ENCODE results near the gene TMEM168. TPM values are rescaled to one million over a fixed set of nuclear protein-coding genes. Genes with fewer than 3 reads are reported as not detected.

The TMEM168 gene
- total and polyA plus RNA-seq, 4 experiments from 2014 or later = 3.7 to 31.9 (median 15.9) TPM

GRCh38 chr7:112781558-112781957, 8.6 kb downstream of the TMEM168 start:
- ChIA-PET POLR2A (ENCODE audit: partially characterized antibody) (no interaction called here), CTCF (ENCODE audit: partially characterized antibody) (no interaction called here)
- no peaks in the 10 kb centered on the region for H3K36me3 ChIP-seq (ENCODE audit: insufficient read depth, low read length)
- Mint-ChIP-seq H3K4me3 (no peak overlapping the region), H3K27ac (no peak overlapping the region), H3K9me3 (no peaks in the 10 kb centered on the region), H3K4me1 (peaks cover 19 to 39% (median 28%) of the 10 kb centered on the region in 4 donors), H3K36me3 (peaks cover 54 to 58% of the 10 kb centered on the region in 2 donors), H3K27me3 (no peaks in the 10 kb centered on the region)
- H3K9me3 ChIP-seq (ENCODE audit: control insufficient read depth in 1 of 2, low read length in 2 of 2) = no peaks in the 10 kb centered on the region
- H3K4me3 ChIP-seq (ENCODE audit: low read length in 2 of 2) = no peak overlapping the region
- DNase-seq = no peak
- H3K27ac ChIP-seq (ENCODE audit: low read depth, low read length) = no peak overlapping the region
- intact Hi-C loops (cut with micrococcal nuclease) = no loop called here
- no peaks in the 10 kb centered on the region for H3K27me3 ChIP-seq (ENCODE audit: insufficient read depth, low read length)
- H3K4me1 ChIP-seq (ENCODE audit: insufficient read depth, low read length) = no peaks in the 10 kb centered on the region

- Histone ChIP-seq H3K27me3 (ENCODE audit: insufficient read depth, low read length) (no peaks in the 10 kb centered on the region), H3K27ac (ENCODE audit: low read depth, low read length) (no peak overlapping the region), H3K9me3 (ENCODE audit: control insufficient read depth in 1 of 2, low read length in 2 of 2) (no peaks in the 10 kb centered on the region), H3K4me1 (ENCODE audit: insufficient read depth, low read length) (no peaks in the 10 kb centered on the region), H3K36me3 (ENCODE audit: insufficient read depth, low read length) (no peaks in the 10 kb centered on the region), H3K4me3 (ENCODE audit: low read length in 2 of 2) (no peak overlapping the region)
- Mint-ChIP-seq H3K27ac (no peak overlapping the region), H3K9me3 (no peaks in the 10 kb centered on the region), H3K27me3 (no peaks in the 10 kb centered on the region), H3K4me1 (peaks cover 19 to 36% (median 25%) of the 10 kb centered on the region in 4 donors), H3K36me3 (peaks cover 54 to 58% of the 10 kb centered on the region in 2 donors), H3K4me3 (no peak overlapping the region)
- no peak for DNase-seq
- intact Hi-C loops (cut with micrococcal nuclease) = no loop called here
- CTCF ChIA-PET (ENCODE audit: partially characterized antibody) = no interaction called here
- POLR2A ChIA-PET (ENCODE audit: partially characterized antibody) = no interaction called here
Observed at GRCh38 chr7:112781110-112781509, 9.1 kb downstream of the TMEM168 start.

- ChIA-PET CTCF (ENCODE audit: partially characterized antibody) (no interaction called here), POLR2A (ENCODE audit: partially characterized antibody) (interaction anchor here (1.3 kb wide), 1 partner anchor 10 kb away, joined by 4 read pairs; the partner anchor contains the start of gene TMEM168)
- Mint-ChIP-seq H3K4me3 (no peak overlapping the region), H3K4me1 (peaks cover 16 to 34% (median 22%) of the 10 kb centered on the region in 4 donors), H3K27ac (no peak overlapping the region), H3K27me3 (no peaks in the 10 kb centered on the region), H3K36me3 (peaks cover 56 to 57% of the 10 kb centered on the region in 2 donors), H3K9me3 (no peaks in the 10 kb centered on the region)
- no peak overlapping the region for H3K27ac ChIP-seq (ENCODE audit: low read depth, low read length)
- H3K27me3 ChIP-seq (ENCODE audit: insufficient read depth, low read length) = no peaks in the 10 kb centered on the region
- intact Hi-C loops (cut with micrococcal nuclease) = no loop called here
- no peaks in the 10 kb centered on the region for H3K4me1 ChIP-seq (ENCODE audit: insufficient read depth, low read length)
- H3K4me3 ChIP-seq (ENCODE audit: low read length in 2 of 2) = no peak overlapping the region
- H3K9me3 ChIP-seq (ENCODE audit: control insufficient read depth in 1 of 2, low read length in 2 of 2) = no peaks in the 10 kb centered on the region
- H3K36me3 ChIP-seq (ENCODE audit: insufficient read depth, low read length) = no peaks in the 10 kb centered on the region
- no peak for DNase-seq
Observed at GRCh38 chr7:112779667-112780066, 10.5 kb downstream of the TMEM168 start.

GRCh38 chr7:112777406-112777805, 12.8 kb downstream of the TMEM168 start:
- Mint-ChIP-seq H3K4me3 (no peak overlapping the region), H3K27me3 (no peaks in the 10 kb centered on the region), H3K9me3 (no peaks in the 10 kb centered on the region), H3K27ac (peak overlapping the region in 1 of 7 donors; percentile 65), H3K36me3 (peaks cover 35 to 38% of the 10 kb centered on the region in 2 donors), H3K4me1 (peaks cover 0 to 18% (median 13%) of the 10 kb centered on the region in 4 donors)
- Histone ChIP-seq H3K9me3 (ENCODE audit: control insufficient read depth in 1 of 2, low read length in 2 of 2) (no peaks in the 10 kb centered on the region), H3K27me3 (ENCODE audit: insufficient read depth, low read length) (no peaks in the 10 kb centered on the region), H3K4me1 (ENCODE audit: insufficient read depth, low read length) (no peaks in the 10 kb centered on the region), H3K36me3 (ENCODE audit: insufficient read depth, low read length) (no peaks in the 10 kb centered on the region), H3K4me3 (ENCODE audit: low read length in 2 of 2) (no peak overlapping the region), H3K27ac (ENCODE audit: low read depth, low read length) (no peak overlapping the region)
- ChIA-PET CTCF (ENCODE audit: partially characterized antibody) (no interaction called here), POLR2A (ENCODE audit: partially characterized antibody) (no interaction called here)
- intact Hi-C loops (cut with micrococcal nuclease) = no loop called here
- DNase-seq = no peak

- intact Hi-C loops (cut with micrococcal nuclease) = no loop called here
- H3K4me3 ChIP-seq (ENCODE audit: low read length in 2 of 2) = no peak overlapping the region
- peaks cover 11 to 17% of the 10 kb centered on the region in 2 donors for H3K36me3 Mint-ChIP-seq
- no peak overlapping the region for H3K27ac ChIP-seq (ENCODE audit: low read depth, low read length)
- no peaks in the 10 kb centered on the region for H3K9me3 ChIP-seq (ENCODE audit: control insufficient read depth in 1 of 2, low read length in 2 of 2)
- no peak for DNase-seq
- peaks cover 3% of the 10 kb centered on the region for H3K4me1 ChIP-seq (ENCODE audit: insufficient read depth, low read length)
- H3K27me3 Mint-ChIP-seq = no peaks in the 10 kb centered on the region
- H3K27me3 ChIP-seq (ENCODE audit: insufficient read depth, low read length) = no peaks in the 10 kb centered on the region
- H3K27ac Mint-ChIP-seq = no peak overlapping the region
- peaks cover 0 to 11% (median 6%) of the 10 kb centered on the region in 4 donors for H3K4me1 Mint-ChIP-seq
- H3K36me3 ChIP-seq (ENCODE audit: insufficient read depth, low read length) = no peaks in the 10 kb centered on the region
- ChIA-PET CTCF (ENCODE audit: partially characterized antibody) (no interaction called here), POLR2A (ENCODE audit: partially characterized antibody) (no interaction called here)
- H3K4me3 Mint-ChIP-seq = no peak overlapping the region
- no peaks in the 10 kb centered on the region for H3K9me3 Mint-ChIP-seq
Observed at GRCh38 chr7:112771166-112771565, 19.0 kb downstream of the TMEM168 start.

- Histone ChIP-seq H3K9me3 (ENCODE audit: control insufficient read depth in 1 of 2, low read length in 2 of 2) (no peaks in the 10 kb centered on the region), H3K36me3 (ENCODE audit: insufficient read depth, low read length) (no peaks in the 10 kb centered on the region), H3K4me3 (ENCODE audit: low read length in 2 of 2) (no peak overlapping the region), H3K4me1 (ENCODE audit: insufficient read depth, low read length) (peaks cover 14% of the 10 kb centered on the region), H3K27ac (ENCODE audit: low read depth, low read length) (no peak overlapping the region), H3K27me3 (ENCODE audit: insufficient read depth, low read length) (no peaks in the 10 kb centered on the region)
- POLR2A ChIA-PET (ENCODE audit: partially characterized antibody) = no interaction called here
- intact Hi-C loops (cut with micrococcal nuclease) = no loop called here
- no peaks in the 10 kb centered on the region for H3K9me3 Mint-ChIP-seq
- peaks cover 2 to 14% (median 9%) of the 10 kb centered on the region in 4 donors for H3K4me1 Mint-ChIP-seq
- H3K27me3 Mint-ChIP-seq = no peaks in the 10 kb centered on the region
- no peak overlapping the region for H3K4me3 Mint-ChIP-seq
- CTCF ChIA-PET (ENCODE audit: partially characterized antibody) = interaction anchor here (1.8 kb wide), 1 partner anchor 11 kb away, joined by 5 read pairs; no protein-coding TSS in a partner anchor
- no peak for DNase-seq
- H3K27ac Mint-ChIP-seq = no peak overlapping the region
- peaks cover 10 to 14% of the 10 kb centered on the region in 2 donors for H3K36me3 Mint-ChIP-seq
Observed at GRCh38 chr7:112770051-112770450, 20.1 kb downstream of the TMEM168 start.

- H3K4me1 ChIP-seq (ENCODE audit: insufficient read depth, low read length) = peaks cover 24% of the 10 kb centered on the region
- no peaks in the 10 kb centered on the region for H3K36me3 ChIP-seq (ENCODE audit: insufficient read depth, low read length)
- ChIA-PET CTCF (ENCODE audit: partially characterized antibody) (no interaction called here), POLR2A (ENCODE audit: partially characterized antibody) (interaction anchor here (0.7 kb wide), 1 partner anchor 174 kb away, joined by 3 read pairs; no protein-coding TSS in a partner anchor)
- no peak overlapping the region for H3K27ac ChIP-seq (ENCODE audit: low read depth, low read length)
- peak overlapping the region in 1 of 7 donors; percentile 5 for H3K27ac Mint-ChIP-seq
- intact Hi-C loops (cut with micrococcal nuclease) = no loop called here
- peaks cover 3 to 14% of the 10 kb centered on the region in 2 donors for H3K36me3 Mint-ChIP-seq
- H3K27me3 ChIP-seq (ENCODE audit: insufficient read depth, low read length) = no peaks in the 10 kb centered on the region
- H3K4me3 Mint-ChIP-seq = peak overlapping the region in 2 of 8 donors; percentile 3 to 20
- no peak for DNase-seq
- no peak overlapping the region for H3K4me3 ChIP-seq (ENCODE audit: low read length in 2 of 2)
- no peaks in the 10 kb centered on the region for H3K9me3 Mint-ChIP-seq
- no peaks in the 10 kb centered on the region for H3K9me3 ChIP-seq (ENCODE audit: control insufficient read depth in 1 of 2, low read length in 2 of 2)
- H3K27me3 Mint-ChIP-seq = no peaks in the 10 kb centered on the region
- peaks cover 13 to 22% (median 16%) of the 10 kb centered on the region in 4 donors for H3K4me1 Mint-ChIP-seq
Observed at GRCh38 chr7:112765105-112765504, 25.1 kb downstream of the TMEM168 start.

Measured in CD4-positive, alpha-beta memory T cell (primary cell).